Activated naive CD8-positive, alpha-beta T cell (primary cell): ENCODE measurements around the gene SLC25A12.
"Not testable (repeated sequence)": the region's sequence is repeated elsewhere in the genome, so short reads cannot be mapped to it uniquely, and the experiment has no call there.

Source experiments
- H3K27ac Mint-ChIP-seq: one replicate; pipeline ENCODE4 v1.8.0; 2021; ENCODE audit warnings: mixed read lengths
- H3K27me3 Mint-ChIP-seq: one replicate; pipeline ENCODE4 v1.8.0; 2021; ENCODE audit warnings: mixed read lengths
- H3K36me3 Mint-ChIP-seq: one replicate; pipeline ENCODE4 v1.8.0; 2021; ENCODE audit warnings: mixed read lengths
- H3K4me1 Mint-ChIP-seq: one replicate; pipeline ENCODE4 v1.8.0; 2021; ENCODE audit warnings: low read depth, mixed read lengths
- H3K4me3 Mint-ChIP-seq: one replicate; pipeline ENCODE4 v1.8.0; 2021; ENCODE audit warnings: mild to moderate bottlenecking, mixed read lengths
- H3K9me3 Mint-ChIP-seq: one replicate; pipeline ENCODE4 v1.8.0; 2021; ENCODE audit warnings: low read depth, mixed read lengths

The SLC25A12 gene

GRCh38 chr2:171794918-171795317, 99.1 kb downstream of the SLC25A12 start:
- H3K36me3 Mint-ChIP-seq = peaks cover 17% of the 10 kb centered on the region
- no peaks in the 10 kb centered on the region for H3K9me3 Mint-ChIP-seq
- peaks cover 12% of the 10 kb centered on the region for H3K4me1 Mint-ChIP-seq
- H3K27ac Mint-ChIP-seq = no peak overlapping the region
- H3K4me3 Mint-ChIP-seq = no peak overlapping the region
- no peaks in the 10 kb centered on the region for H3K27me3 Mint-ChIP-seq

- Mint-ChIP-seq H3K9me3 (no peaks in the 10 kb centered on the region), H3K36me3 (peaks cover 14% of the 10 kb centered on the region), H3K4me1 (peaks cover 12% of the 10 kb centered on the region), H3K27ac (no peak overlapping the region), H3K4me3 (no peak overlapping the region), H3K27me3 (no peaks in the 10 kb centered on the region)
These were observed 100.1 kb downstream of the SLC25A12 start for GRCh38 chr2:171793691-171794678.

GRCh38 chr2:171792886-171793580, 101.0 kb downstream of the SLC25A12 start:
- no peak overlapping the region for H3K27ac Mint-ChIP-seq
- H3K4me1 Mint-ChIP-seq = peaks cover 10% of the 10 kb centered on the region
- H3K9me3 Mint-ChIP-seq = no peaks in the 10 kb centered on the region
- no peaks in the 10 kb centered on the region for H3K27me3 Mint-ChIP-seq
- H3K4me3 Mint-ChIP-seq = no peak overlapping the region
- H3K36me3 Mint-ChIP-seq = peaks cover 14% of the 10 kb centered on the region

GRCh38 chr2:171792157-171792556, 101.9 kb downstream of the SLC25A12 start:
- no peaks in the 10 kb centered on the region for H3K9me3 Mint-ChIP-seq
- no peaks in the 10 kb centered on the region for H3K27me3 Mint-ChIP-seq
- H3K4me3 Mint-ChIP-seq = no peak overlapping the region
- H3K4me1 Mint-ChIP-seq = peaks cover 10% of the 10 kb centered on the region
- peaks cover 16% of the 10 kb centered on the region for H3K36me3 Mint-ChIP-seq
- H3K27ac Mint-ChIP-seq = no peak overlapping the region

GRCh38 chr2:171791361-171791760, 102.7 kb downstream of the SLC25A12 start:
- H3K4me3 Mint-ChIP-seq = no peak overlapping the region
- peaks cover 16% of the 10 kb centered on the region for H3K36me3 Mint-ChIP-seq
- H3K9me3 Mint-ChIP-seq = no peaks in the 10 kb centered on the region
- H3K27me3 Mint-ChIP-seq = no peaks in the 10 kb centered on the region
- no peak overlapping the region for H3K27ac Mint-ChIP-seq
- H3K4me1 Mint-ChIP-seq = peaks cover 10% of the 10 kb centered on the region

- H3K27ac Mint-ChIP-seq = no peak overlapping the region
- peaks cover 6% of the 10 kb centered on the region for H3K4me1 Mint-ChIP-seq
- H3K9me3 Mint-ChIP-seq = no peaks in the 10 kb centered on the region
- peaks cover 24% of the 10 kb centered on the region for H3K36me3 Mint-ChIP-seq
- no peak overlapping the region for H3K4me3 Mint-ChIP-seq
- H3K27me3 Mint-ChIP-seq = no peaks in the 10 kb centered on the region
These were observed 104.1 kb downstream of the SLC25A12 start for GRCh38 chr2:171789956-171790355.

- H3K27me3 Mint-ChIP-seq = no peaks in the 10 kb centered on the region
- no peaks in the 10 kb centered on the region for H3K4me1 Mint-ChIP-seq
- no peak overlapping the region for H3K27ac Mint-ChIP-seq
- H3K9me3 Mint-ChIP-seq = no peaks in the 10 kb centered on the region
- no peak overlapping the region for H3K4me3 Mint-ChIP-seq
- H3K36me3 Mint-ChIP-seq = peaks cover 33% of the 10 kb centered on the region
These were observed 105.6 kb downstream of the SLC25A12 start for GRCh38 chr2:171788316-171788993.

GRCh38 chr2:171787333-171788072, 106.5 kb downstream of the SLC25A12 start:
- H3K27me3 Mint-ChIP-seq = no peaks in the 10 kb centered on the region
- H3K36me3 Mint-ChIP-seq = peaks cover 40% of the 10 kb centered on the region
- no peak overlapping the region for H3K27ac Mint-ChIP-seq
- no peak overlapping the region for H3K4me3 Mint-ChIP-seq
- H3K4me1 Mint-ChIP-seq = no peaks in the 10 kb centered on the region
- no peaks in the 10 kb centered on the region for H3K9me3 Mint-ChIP-seq

- no peaks in the 10 kb centered on the region for H3K4me1 Mint-ChIP-seq
- no peaks in the 10 kb centered on the region for H3K9me3 Mint-ChIP-seq
- H3K4me3 Mint-ChIP-seq = no peak overlapping the region
- H3K27me3 Mint-ChIP-seq = no peaks in the 10 kb centered on the region
- H3K27ac Mint-ChIP-seq = no peak overlapping the region
- H3K36me3 Mint-ChIP-seq = peaks cover 33% of the 10 kb centered on the region
These were observed 108.6 kb downstream of the SLC25A12 start for GRCh38 chr2:171785450-171785849.

- Mint-ChIP-seq H3K27me3 (no peaks in the 10 kb centered on the region), H3K4me1 (no peaks in the 10 kb centered on the region), H3K36me3 (peaks cover 23% of the 10 kb centered on the region), H3K9me3 (no peaks in the 10 kb centered on the region), H3K27ac (no peak overlapping the region), H3K4me3 (no peak overlapping the region)
These were observed 115.5 kb downstream of the SLC25A12 start for GRCh38 chr2:171778515-171778914.

- not testable (repeated sequence) for H3K27me3 Mint-ChIP-seq, H3K27ac Mint-ChIP-seq, H3K4me1 Mint-ChIP-seq, H3K4me3 Mint-ChIP-seq
- peaks cover 22% of the 10 kb centered on the region for H3K36me3 Mint-ChIP-seq
- peaks cover 11% of the 10 kb centered on the region for H3K9me3 Mint-ChIP-seq
These were observed 119.5 kb downstream of the SLC25A12 start for GRCh38 chr2:171774581-171774980.

- H3K27ac Mint-ChIP-seq = no peak overlapping the region
These were observed 121.7 kb downstream of the SLC25A12 start for GRCh38 chr2:171772373-171772772.

GRCh38 chr2:171771463-171771862, 122.6 kb downstream of the SLC25A12 start:
- H3K27ac Mint-ChIP-seq = no peak overlapping the region
- peaks cover 20% of the 10 kb centered on the region for H3K36me3 Mint-ChIP-seq
- H3K4me1 Mint-ChIP-seq = no peaks in the 10 kb centered on the region
- no peak overlapping the region for H3K4me3 Mint-ChIP-seq
- no peaks in the 10 kb centered on the region for H3K27me3 Mint-ChIP-seq
- peaks cover 11% of the 10 kb centered on the region for H3K9me3 Mint-ChIP-seq

More at GRCh38 chr2:171772373-171772772, 121.7 kb downstream of the SLC25A12 start:
- peaks cover 15% of the 10 kb centered on the region for H3K36me3 Mint-ChIP-seq
- no peaks in the 10 kb centered on the region for H3K4me1 Mint-ChIP-seq
- H3K27me3 Mint-ChIP-seq = no peaks in the 10 kb centered on the region
- H3K9me3 Mint-ChIP-seq = peaks cover 11% of the 10 kb centered on the region
- no peak overlapping the region for H3K4me3 Mint-ChIP-seq

- Mint-ChIP-seq H3K4me3 (no peak overlapping the region), H3K4me1 (no peaks in the 10 kb centered on the region), H3K27me3 (no peaks in the 10 kb centered on the region), H3K27ac (no peak overlapping the region), H3K9me3 (peaks cover 7% of the 10 kb centered on the region), H3K36me3 (peaks cover 30% of the 10 kb centered on the region)
These were observed 130.4 kb downstream of the SLC25A12 start for GRCh38 chr2:171763602-171764001.
